HG03103 (cell line): ENCODE data around the gene QRFP.

Source experiments
- ATAC-seq: cut with Tn5 transposase; IDR thresholded peaks from one replicate; pipeline ENCODE4 v1.9.1; 2021; ENCODE audit warnings: low read depth; ENCODE audit not compliant: unreplicated experiment

Gene QRFP, protein sequence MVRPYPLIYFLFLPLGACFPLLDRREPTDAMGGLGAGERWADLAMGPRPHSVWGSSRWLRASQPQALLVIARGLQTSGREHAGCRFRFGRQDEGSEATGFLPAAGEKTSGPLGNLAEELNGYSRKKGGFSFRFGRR

DNA sequence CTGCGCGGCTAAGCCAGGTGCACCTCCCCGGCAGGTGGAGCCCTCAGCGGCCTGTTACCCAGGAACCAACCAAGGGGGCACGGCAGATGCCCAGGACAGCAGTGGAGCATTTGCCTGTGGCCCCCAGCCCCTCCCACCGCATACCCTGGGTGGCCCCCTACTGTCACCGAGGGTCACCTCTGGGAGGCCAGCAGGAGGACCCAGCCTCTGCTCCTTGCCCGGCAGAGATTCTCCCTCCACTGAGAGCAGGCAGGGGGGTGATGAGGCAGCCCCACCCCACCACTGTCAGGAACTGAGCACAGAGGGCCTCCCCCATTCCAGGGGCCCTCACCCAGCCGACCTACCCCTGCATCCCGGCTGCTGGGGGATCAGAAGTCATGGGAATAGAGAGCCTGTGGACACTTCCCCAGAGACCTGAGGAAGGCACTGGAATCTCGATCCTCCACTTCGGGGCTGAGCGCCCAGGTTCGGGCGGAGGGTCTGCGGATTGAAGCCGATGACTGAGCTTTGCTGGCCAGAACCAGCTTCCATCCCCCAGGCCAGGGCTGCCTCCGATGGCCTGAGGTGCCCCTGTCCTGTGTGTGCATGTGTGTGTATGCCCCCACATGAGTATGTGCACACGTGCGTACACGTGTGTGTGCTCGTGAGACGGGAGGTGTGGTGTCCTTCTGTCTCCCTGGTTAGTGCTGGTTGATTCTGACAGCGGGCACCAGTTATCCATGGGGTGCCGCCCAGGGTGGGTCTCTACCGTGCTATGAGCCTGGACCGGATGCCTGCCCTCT is at the start of gene QRFP:
QRFP (minus strand) TSS at position 580 of the 782 bp plus-strand sequence. CDS start 2,974 bp downstream, outside the sequence.
- no peak for ATAC-seq

DNA sequence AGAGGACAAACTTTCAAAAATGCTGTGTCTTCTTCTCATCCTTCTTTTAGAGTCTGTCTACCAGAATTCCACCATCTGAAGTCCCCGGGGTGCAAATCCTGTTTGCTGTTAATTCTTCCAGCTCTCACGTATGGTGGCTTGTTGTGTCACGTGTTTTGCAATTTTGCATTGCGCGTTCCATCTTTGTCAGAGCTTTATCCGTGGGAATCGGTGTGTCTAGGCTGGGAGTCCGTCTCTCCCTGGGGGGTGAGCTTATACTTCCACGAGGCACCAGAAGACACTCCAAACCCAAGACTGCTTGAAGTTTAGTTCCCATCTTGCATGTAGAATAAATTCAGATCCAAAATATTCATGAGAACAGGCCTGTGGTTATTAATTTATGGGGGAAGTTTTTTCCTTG is 48.6 kb upstream of the QRFP start:
- no peak for ATAC-seq

DNA sequence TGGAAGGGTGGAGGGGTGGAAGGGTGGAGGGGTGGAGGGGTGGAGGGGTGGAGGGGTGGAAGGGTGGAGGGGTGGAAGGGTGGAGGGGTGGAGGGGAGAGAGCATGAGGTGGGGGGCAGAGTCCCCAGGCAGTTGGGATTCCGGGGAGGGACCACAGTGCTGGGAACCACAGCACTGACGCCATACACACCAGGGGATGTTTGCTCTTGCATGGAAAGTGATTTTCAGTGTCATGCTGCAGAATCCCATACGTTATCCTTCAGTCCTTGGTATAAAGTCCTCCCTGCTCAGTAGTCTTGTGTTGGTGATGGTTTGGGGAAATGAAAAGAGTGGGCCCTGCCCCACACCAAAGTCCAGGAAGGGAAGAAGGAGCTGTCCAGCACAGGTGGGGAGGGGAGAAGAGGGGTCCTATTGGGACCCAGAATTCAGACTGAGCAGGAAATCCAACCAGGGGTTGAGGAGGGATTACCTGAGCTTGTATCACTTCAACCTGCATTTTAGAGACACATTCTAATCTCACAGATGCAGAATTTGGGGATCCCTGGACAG is 48.0 kb upstream of the QRFP start:
- no peak for ATAC-seq

DNA sequence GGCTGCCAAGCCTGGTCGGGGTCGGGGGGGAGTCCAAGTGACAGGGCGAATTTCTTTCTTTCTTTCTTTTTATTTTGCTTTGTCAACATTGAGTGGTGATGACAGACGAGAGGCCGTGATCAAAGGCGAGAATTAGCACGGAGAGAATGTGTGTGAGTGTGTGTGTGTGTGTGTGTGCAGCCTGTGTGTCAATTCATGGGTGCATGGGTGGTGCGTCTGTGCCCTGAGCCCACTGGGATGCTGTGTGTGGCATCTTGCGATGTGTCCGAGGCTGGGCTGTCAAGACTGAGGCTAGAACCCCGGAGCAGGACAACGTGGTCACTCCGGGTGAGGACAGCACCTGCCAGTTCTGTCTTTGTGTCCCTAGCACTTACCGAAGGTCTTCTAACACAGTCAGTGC is 47.2 kb upstream of the QRFP start:
- no peak for ATAC-seq

DNA sequence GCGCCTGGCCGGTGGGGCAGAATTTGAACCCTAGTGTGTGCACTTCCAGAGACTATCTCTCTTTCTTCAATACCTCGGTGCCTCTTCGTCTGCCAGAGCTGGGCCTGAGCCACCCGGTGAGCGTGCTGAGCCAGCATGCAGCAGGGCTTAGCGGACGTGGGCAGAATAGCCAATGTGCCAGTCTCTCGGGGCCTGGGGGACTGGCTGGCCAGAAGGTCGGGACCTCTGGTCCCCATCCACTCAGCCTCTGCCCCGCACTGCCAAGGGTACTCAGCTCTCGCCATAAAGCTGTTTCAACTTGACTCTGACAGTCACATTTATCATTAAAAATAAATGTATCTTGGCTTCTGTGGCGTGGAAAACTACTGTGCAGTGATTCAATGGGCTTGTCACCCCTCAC is 46.6 kb upstream of the QRFP start:
- no peak for ATAC-seq

DNA sequence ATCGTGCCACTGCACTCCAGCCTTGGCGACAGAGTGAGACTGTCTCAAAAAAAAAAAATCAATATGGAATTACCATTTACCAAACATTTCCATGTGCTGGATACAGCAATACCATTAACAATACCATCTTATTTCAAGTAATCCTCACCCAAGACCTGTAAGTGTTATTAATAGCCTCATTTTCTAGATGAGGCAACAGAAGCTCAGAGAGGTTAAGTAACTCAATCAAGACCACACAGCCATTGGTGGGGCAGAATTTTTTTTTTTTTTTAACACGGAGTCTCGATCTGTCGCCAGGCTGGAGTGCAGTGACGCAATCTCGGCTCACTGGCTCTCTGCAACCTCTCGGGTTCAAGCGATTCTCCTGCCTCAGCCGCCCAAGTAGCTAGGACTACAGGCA is 46.1 kb upstream of the QRFP start:
- no peak for ATAC-seq

DNA sequence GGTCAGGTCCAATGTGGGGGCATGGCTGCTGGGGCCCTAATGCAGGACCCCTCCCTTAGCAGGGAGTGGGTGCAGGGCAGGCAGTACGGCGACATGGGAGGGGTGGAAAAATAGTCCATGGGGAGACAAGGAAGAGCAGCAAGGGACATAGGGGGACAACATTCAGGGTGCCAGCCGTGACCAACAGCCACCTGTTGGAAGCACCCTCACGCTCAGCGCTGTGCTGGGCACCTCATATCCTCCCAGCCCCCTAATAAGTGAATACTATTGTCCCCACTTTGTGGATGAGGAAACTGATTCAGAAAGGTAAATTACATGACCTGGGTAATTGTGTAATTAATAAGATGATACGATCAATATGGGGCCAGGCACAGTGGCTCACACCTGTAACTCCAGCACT is 45.5 kb upstream of the QRFP start:
- ATAC-seq: no peak

DNA sequence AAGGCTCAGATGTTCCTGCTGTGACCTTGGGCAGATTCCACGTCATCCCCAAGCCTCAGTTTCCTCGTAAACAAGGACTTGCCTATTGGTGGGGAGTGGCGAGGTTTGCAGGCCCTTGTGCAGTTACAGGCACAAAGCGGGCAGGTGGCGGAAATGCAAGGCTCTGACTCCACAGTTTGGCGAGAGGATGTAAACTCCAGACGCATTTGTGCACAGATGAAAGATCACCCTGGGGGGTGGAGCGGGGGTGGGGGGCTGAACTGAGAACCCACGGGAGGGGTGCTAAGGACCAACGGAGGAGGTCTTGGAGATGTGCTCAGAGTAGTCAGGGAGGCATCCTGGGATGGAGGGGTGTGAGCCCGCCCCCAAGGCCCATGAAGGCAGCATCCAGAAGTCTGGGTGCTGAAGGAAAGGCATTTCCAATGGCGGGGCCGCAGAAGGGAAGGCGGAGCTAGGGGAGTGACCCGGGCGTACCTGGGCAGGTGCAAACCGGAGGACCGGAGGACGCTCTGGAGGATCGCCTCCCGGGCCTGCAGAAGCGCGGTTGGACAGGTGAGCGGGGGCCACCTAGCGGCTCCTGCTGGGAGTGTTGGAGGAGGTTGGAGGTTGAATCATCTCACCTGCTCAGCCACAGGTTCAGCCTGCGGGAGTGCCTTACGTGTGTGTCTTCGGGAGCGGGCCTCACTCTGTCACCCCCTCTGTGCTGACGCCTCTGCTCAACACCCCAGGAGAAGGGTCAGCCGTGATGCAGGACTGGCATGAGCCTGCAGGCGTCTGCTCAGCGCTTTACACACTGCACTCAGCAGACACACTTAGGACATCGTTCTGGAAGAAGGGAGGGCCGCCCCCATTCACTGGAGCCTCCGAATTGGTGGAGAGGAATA is 44.3 kb upstream of the QRFP start:
- ATAC-seq: no peak

DNA sequence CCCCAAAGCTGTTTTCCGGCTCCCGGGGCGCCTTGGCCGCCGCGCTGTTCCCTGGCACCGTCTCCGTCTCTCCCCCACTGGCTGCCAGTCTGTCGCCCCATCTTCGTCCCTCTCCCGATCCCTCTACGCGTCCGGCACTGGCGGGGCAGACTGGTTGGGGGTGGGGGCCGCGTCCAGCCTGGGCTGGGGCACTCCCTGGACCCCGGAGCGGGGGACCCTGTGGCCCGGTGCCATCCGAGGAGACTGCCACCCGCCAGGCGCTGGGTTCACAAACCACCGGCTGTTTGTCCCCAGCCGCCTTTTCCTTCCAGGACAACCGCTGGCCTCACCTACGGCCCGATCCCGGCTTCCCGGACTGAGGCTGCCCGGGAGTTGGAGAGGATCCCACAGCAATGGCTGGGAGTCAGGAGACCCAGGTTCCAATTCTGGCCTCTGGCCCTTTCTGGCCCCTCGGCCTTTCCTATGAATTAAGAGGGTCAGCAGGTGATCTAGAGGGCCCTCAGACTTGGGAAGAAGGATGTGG is 43.5 kb upstream of the QRFP start:
- ATAC-seq: no peak

DNA sequence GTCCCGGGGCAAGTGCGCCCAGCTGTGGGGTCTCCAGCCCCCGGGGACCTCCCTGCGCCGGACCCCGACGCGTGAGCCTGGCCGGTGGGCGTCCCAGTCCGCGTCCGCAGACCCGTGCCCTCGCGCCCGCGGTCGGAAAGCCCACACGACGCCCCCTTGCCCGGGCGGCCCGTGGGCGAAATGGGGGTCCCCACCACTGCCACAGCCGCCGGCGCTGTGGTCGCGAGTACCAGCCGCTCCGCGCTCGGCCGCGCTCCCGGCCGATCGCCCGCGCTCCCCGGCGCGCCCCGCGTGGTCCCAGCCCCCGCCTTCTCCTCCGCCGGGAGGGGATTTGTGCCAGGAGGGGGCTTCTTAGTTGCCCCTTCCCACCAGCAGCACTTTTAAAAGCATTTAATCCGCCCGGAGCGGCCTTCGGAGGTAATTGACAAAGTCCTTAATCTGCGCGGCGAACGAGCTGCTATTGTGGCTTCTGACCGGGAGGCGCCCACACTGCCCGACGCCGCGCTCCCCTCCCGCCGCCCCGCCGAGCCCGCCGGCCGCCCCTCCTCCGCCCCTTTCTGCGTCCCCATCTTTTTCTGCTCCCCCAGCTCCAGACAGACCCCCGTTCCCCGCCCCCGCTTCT is 42.9 kb upstream of the QRFP start:
- no peak for ATAC-seq

DNA sequence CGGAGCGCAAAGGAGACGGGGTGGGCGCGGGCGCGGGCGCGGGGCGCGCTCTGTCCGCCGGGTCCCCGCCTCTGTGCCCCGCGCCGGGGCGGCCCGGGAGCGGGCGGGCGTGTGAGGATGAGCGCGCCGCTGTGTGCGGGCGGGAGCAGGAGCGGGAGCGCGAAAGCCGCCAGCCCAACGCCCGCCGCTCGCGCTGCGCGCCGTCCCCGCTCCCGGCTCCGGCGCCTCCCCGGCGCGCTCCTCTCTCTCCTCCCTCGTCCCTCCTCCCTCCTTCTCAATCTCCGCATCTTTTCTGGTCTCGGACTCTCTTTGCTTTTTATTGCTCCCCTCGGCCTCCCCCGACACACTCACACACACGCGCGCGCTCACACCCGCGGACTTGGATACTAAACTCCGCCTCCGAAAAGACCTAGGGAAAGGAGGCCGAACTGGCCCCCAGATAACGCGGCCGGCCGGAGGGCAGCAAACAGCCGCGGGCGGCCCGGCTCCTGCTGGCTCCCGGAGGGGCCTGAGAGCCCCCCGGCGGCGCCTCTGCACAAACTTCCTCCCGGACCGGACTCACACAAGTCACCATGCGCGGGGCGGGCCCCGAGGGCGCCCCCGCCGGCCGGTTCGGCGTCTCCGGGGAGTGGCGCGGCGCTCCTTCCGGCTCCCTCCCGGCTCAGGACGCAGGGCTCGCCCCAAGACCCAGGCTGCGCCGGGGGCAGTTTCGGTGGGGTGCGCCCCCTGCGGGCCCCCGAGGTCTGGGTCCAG is 42.2 kb upstream of the QRFP start, which contains the start of gene FIBCD1:
FIBCD1 (minus strand) TSS at position 596 of the 753 bp plus-strand sequence. CDS start 640 bp downstream, outside the sequence.
- no peak for ATAC-seq

DNA sequence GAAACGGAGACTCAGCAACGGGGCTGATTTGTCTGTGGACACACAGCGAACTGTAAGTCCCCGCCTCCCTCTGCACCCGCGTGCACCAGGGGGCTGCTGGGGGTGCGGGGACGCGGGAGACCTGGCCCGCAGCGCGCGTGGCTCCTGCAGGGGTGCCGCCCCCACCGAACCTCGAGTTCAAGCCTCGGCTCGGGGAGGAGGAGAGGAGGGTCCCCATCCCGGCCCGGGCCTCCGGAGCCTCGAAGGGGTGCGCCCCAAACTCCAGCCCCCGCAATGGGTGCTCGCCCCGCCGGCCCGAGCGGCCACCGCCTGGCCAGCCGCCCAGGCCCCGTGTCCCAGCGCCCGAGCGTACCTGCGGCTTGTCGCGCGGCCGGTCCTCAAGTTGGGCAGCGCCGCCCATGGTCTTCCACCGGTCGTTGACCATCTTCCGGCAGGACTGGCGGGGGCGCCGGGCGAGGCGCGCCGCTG is 41.6 kb upstream of the QRFP start:
- no peak for ATAC-seq

DNA sequence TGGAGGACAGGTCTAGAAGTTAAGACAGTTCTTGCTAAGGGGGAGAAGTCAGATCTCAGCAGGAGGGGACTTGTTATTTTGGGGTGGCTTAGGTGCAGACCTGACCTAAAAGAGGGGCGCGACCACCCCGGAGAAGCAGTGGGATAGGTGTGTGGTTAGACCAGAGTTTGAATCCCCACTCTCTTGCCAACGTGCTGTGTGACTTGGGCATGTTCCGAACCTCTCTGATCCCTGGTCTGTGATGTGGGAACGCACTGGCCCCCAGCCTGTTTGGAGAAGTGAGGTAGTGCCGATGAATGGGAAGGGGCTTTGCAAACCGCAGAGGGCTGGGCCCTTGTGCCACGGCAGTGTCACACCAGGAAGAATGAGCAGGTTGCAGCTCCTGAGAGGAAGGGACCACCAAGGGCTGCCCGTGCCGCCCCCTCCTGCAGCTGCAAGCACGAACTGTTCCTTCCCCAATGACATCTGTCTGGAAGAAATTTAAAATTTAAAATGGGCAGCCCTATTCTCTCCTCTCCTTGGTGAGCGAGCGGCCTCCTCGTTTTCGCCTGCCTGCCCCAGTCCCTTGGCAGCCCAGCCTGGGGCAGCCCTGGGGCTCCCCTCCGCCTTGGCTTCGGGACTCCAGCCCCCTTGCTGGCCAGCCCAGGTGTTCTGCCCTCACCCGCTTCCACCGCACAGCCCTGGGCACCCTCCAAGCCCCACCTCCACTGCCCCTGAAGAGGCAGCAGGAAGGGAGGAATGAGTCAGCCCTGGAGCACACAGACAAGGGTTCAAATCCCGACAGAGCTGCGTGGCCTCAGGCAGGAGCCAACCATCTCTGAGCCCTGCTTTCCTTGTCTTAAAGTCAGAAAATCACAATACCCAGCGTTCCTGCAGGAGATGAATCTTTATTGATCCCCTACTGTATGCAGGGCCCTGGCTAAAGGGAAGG is 40.8 kb upstream of the QRFP start:
- ATAC-seq: no peak

DNA sequence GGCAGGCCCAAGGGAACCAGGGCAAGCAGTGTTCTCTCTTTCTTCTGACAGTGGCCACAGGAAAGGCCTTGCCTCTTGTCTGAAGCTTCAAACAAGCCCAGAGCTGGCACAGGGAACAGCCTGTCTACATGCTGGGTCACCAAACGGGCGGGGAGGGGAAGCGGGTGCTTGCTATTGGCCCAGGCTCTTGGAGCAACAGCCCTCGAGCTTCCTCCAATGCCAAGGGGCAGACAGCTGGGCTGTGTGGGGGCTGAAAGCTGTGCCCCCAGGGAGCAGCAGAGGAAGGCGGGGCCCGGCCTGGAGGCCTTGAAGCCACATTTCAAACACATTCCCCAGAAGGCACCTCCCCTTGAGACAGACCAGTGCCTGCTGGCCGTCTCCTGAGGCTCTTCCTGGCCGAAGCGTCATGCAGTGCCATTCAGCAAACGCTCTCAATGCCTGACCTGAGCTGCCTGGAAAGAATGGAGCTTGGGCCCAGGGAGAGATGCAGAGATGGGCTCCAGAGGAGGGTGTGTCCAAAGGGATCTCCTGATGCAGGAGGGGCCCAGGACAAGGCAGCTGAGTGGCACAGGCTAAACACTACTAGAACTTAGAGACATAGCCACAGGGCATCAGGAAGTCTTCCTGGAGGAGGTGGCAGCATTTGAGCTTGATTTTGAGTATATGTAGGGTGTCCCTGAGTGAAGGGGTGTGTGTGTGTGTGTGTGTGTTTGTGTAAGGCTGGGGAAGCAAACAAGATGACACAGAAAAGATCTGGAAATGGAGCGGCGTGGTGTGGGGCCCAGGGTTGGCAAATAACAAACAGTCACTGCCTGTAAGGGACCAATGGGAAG is 39.9 kb upstream of the QRFP start:
- no peak for ATAC-seq

DNA sequence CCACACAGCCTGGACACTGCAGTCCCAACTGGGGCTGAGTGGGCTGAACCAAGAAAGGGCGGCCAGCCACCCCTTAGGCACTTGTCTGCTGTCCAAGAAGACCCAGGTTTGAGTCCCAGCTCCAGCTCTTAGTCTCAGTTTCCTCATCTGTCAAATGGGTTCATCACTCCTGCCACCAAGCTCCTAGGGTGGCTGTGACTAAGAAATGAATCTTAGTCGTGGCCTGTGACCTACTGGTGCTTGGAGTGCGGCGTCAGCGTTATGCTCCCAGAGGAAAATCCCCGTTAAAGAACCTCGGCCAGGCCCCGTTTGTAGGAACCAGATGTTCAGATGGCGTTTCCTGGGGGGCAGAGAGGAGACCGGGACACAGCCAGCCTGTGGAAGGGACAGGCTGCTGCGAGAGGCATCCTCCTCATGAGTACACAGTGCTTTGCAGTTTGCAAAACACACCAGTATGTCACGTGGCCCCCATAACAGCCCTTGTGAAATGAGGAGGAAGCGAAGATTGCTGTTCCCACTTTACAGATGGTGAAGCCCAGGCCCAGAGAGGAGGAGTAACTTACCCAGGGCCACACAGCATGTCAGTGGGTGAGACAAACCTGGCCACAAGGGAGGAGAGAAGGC is 39.1 kb upstream of the QRFP start:
- ATAC-seq: no peak

DNA sequence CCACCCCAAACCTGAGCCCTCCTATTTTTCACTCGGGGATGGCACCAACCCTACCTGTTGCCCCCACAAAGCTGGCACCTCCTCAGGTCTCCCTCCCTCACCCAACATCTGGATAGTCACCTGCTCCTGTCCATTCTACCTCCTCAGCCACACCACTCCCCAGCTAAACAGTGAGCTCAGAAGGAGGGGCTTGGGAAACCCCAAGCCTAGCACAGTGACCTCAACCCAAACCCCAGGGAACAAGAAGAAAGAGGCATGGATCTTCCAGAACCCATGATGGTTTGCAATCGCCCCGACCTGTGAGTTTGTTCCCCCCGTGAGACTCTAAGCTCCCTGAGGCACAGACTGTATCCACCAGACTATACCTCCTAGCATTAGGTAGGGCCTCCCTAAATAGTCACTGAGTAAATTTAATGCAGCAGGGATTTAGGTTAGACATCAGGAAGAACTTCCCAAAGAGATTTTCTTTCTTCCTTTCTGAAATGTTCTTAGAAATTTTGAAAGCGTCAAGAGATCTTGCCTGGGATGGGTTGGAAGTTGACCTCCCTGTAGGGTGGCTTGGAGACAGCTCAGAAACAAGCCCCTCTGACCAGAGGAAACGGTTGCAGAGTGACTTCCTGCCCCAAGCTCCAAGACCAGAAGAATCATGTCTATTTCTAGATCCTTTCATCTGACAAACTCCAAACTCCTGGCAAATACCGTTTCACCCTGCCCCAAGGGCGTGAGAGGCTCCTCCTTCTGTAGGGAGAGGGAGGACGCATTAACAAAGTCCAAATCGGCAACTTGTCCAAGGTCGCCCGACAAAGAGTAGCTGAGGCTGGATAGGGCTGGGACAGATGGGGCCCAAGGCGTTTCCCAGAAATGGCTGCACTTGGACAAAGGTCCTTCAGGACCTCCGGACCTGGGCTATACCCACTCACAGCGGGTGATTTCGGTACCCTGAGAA is 38.4 kb upstream of the QRFP start:
- ATAC-seq: no peak
